IMR-90 (cell line): ENCODE data around the gene KCNK10. TPM values are rescaled to one million over a fixed set of nuclear protein-coding genes. Genes with fewer than 3 reads are reported as not detected.
"Not testable (repeated sequence)": the region's sequence is repeated elsewhere in the genome, so short reads cannot be mapped to it uniquely, and the experiment has no call there.

Source experiments
- ATAC-seq: fragments of 200-7000 bp; cut with Tn5 transposase; 2 replicates; pipeline ENCODE4 v1.9.1; 2020; ENCODE audit warnings: low read depth, mild to moderate bottlenecking, moderate library complexity
- BruUV-seq: library from RNA; stranded (reverse); fragments of 400-500 nt; replicated peaks from 2 replicates; lab custom pipeline; 2021; lab: Mats Ljungman, UMichigan
- CTCF ChIA-PET: fragments of 300-600 bp; formaldehyde crosslinking; extraction: SDS; loops from one replicate; lab custom pipeline; 2021; ENCODE audit warnings: antibody characterized with exemption; lab: Yijun Ruan, JAX
- POLR2A ChIA-PET: fragments of 300-600 bp; sonication (Branson Sonifier 250); formaldehyde crosslinking; loops from one replicate; lab custom pipeline; 2022; ENCODE audit warnings: antibody characterized with exemption; ENCODE audit not compliant: unreplicated experiment; lab: Charles Lee
- DNase-seq: peaks from one replicate; pipeline ENCODE4 v3.0.0; 2013
- H2AFZ ChIP-seq: replicated peaks from 2 replicates; pipeline ENCODE3; 2013; ENCODE audit warnings: low read length, mild to moderate bottlenecking; ENCODE audit not compliant: poor library complexity
- H2AK5ac ChIP-seq: 2 replicates; pipeline ENCODE4 v1.6.1; 2013; ENCODE audit warnings: low read depth, low read length, inconsistent platforms
- H2AK9ac ChIP-seq: replicated peaks from 2 replicates; pipeline ENCODE3; 2013; ENCODE audit warnings: mild to moderate bottlenecking, low read depth, low read length, moderate library complexity; ENCODE audit not compliant: poor library complexity
- H2BK120ac ChIP-seq: 2 replicates; pipeline ENCODE4 v1.6.1; 2013; ENCODE audit warnings: low read depth, low read length, inconsistent platforms
- H2BK15ac ChIP-seq: 3 replicates; pipeline ENCODE4 v1.6.1; 2013; ENCODE audit warnings: low read depth, low read length, inconsistent platforms
- H2BK20ac ChIP-seq: 2 replicates; pipeline ENCODE4 v1.6.1; 2013; ENCODE audit warnings: low read depth, mild to moderate bottlenecking, inconsistent platforms, low read length, moderate library complexity
- H2BK5ac ChIP-seq: 2 replicates; pipeline ENCODE4 v1.6.1; 2013; ENCODE audit warnings: mild to moderate bottlenecking, low read depth, low read length, inconsistent platforms; ENCODE audit not compliant: poor library complexity, severe bottlenecking
- H3K14ac ChIP-seq: replicated peaks from 2 replicates; pipeline ENCODE4 v1.6.1; 2013; ENCODE audit warnings: low read depth, low read length, inconsistent platforms
- H3K18ac ChIP-seq: 2 replicates; pipeline ENCODE4 v1.6.1; 2013; ENCODE audit warnings: low read depth, low read length, control low read depth
- H3K23ac ChIP-seq: 2 replicates; pipeline ENCODE4 v1.6.1; 2013; ENCODE audit warnings: low read depth, low read length, inconsistent platforms
- H3K27ac ChIP-seq: 2 replicates; pipeline ENCODE4 v1.5.1; 2013; ENCODE audit warnings: mild to moderate bottlenecking, control low read depth, low read length; ENCODE audit not compliant: insufficient read depth
- H3K27me3 ChIP-seq: 2 replicates; pipeline ENCODE4 v1.6.1; 2013; ENCODE audit warnings: low read length; ENCODE audit not compliant: control insufficient read depth, insufficient read depth
- H3K36me3 ChIP-seq: 2 replicates; pipeline ENCODE4 v1.6.1; 2013; ENCODE audit warnings: low read length, mixed read lengths; ENCODE audit not compliant: control insufficient read depth, insufficient read depth
- H3K4ac ChIP-seq: 2 replicates; pipeline ENCODE4 v1.6.1; 2013; ENCODE audit warnings: low read depth, low read length, inconsistent platforms
- H3K4me1 ChIP-seq: 2 replicates; pipeline ENCODE4 v1.6.1; 2013; ENCODE audit warnings: low read length, mixed read lengths; ENCODE audit not compliant: control insufficient read depth, insufficient read depth
- H3K4me2 ChIP-seq: 2 replicates; pipeline ENCODE4 v1.6.1; 2013; ENCODE audit warnings: low read depth, mild to moderate bottlenecking, control low read depth, low read length, moderate library complexity
- H3K4me3 ChIP-seq: 2 replicates; pipeline ENCODE4 v1.5.1; 2013; ENCODE audit warnings: low read depth, mild to moderate bottlenecking, control low read depth, low read length, moderate library complexity; ENCODE audit not compliant: insufficient read depth
- H3K56ac ChIP-seq: 2 replicates; pipeline ENCODE4 v1.6.1; 2013; ENCODE audit warnings: low read length, inconsistent platforms; ENCODE audit not compliant: insufficient read depth; ENCODE audit errors: extremely low read depth
- H3K79me1 ChIP-seq, 2 experiments: 2 replicates each; pipeline ENCODE4 v1.6.1; 2013; ENCODE audit warnings: low read length in 2 of 2, inconsistent platforms in 1 of 2, low read depth in 1 of 2
- H3K9ac ChIP-seq: 2 replicates; pipeline ENCODE4 v1.6.1; 2013; ENCODE audit warnings: low read depth, low read length, control low read depth
- H3K9me1 ChIP-seq: 2 replicates; pipeline ENCODE4 v1.6.1; 2013; ENCODE audit warnings: low read length, inconsistent platforms; ENCODE audit not compliant: insufficient read depth
- H3K9me3 ChIP-seq: 2 replicates; pipeline ENCODE4 v1.6.1; 2013; ENCODE audit warnings: low read length; ENCODE audit not compliant: control insufficient read depth, insufficient read depth
- H4K20me1 ChIP-seq: 2 replicates; pipeline ENCODE4 v1.6.1; 2013; ENCODE audit warnings: low read length, inconsistent platforms; ENCODE audit not compliant: insufficient read depth
- H4K5ac ChIP-seq: 2 replicates; pipeline ENCODE4 v1.6.1; 2013; ENCODE audit warnings: mild to moderate bottlenecking, low read depth, low read length, control low read depth
- H4K8ac ChIP-seq, 2 experiments: 2 replicates each; pipeline ENCODE4 v1.6.1; 2013; ENCODE audit warnings: low read depth in 2 of 2, low read length in 2 of 2, control low read depth in 1 of 2, inconsistent platforms in 1 of 2
- H4K91ac ChIP-seq: 2 replicates; pipeline ENCODE4 v1.6.1; 2013; ENCODE audit warnings: low read depth, low read length, inconsistent platforms; ENCODE audit not compliant: insufficient read depth
- BHLHE40 ChIP-seq: fragments of 150-350 bp; IDR thresholded peaks from 2 replicates; pipeline ENCODE4 v1.6.1; 2016; ENCODE audit warnings: mild to moderate bottlenecking, low read depth, low read length
- CEBPB ChIP-seq: IDR thresholded peaks from 2 replicates; pipeline ENCODE4 v1.6.1; 2012; ENCODE audit warnings: low read depth, low read length, improper control_type of control experiment
- FOS ChIP-seq: fragments of 150-350 bp; IDR thresholded peaks from 2 replicates; pipeline ENCODE4 v1.6.1; 2016; ENCODE audit warnings: low read depth, low read length
- MAFK ChIP-seq: IDR thresholded peaks from 2 replicates; pipeline ENCODE4 v1.6.1; 2012; ENCODE audit warnings: low read depth, low read length, improper control_type of control experiment
- RCOR1 ChIP-seq: IDR thresholded peaks from 2 replicates; pipeline ENCODE4 v1.6.1; 2012; ENCODE audit warnings: mild to moderate bottlenecking, low read length, improper control_type of control experiment; ENCODE audit not compliant: insufficient replicate concordance
- WGBS, 2 experiments: methylation state at CpG; one replicate each; pipeline versions ENCODE4 v1.1.5 to v1.1.7; 2013; ENCODE audit warnings: missing lambda C conversion rate in 2 of 2; ENCODE audit not compliant: insufficient read length in 1 of 2; ENCODE audit errors: extremely low coverage in 2 of 2; 5-methylcytosine and 5-hydroxymethylcytosine counted together
- dilution Hi-C: fragments of 300-500 bp; cut with HindIII; formaldehyde crosslinking; loops from one replicate; pipeline ENCODE4 v1.14.3; 2018; ENCODE audit warnings: low sequenced_read_pairs; ENCODE audit not compliant: unreplicated experiment
- in situ Hi-C: fragments of 300-500 bp; cut with MboI; formaldehyde crosslinking; loops from 3 replicates; pipeline ENCODE4 v1.14.3; 2019; ENCODE audit warnings: low sequenced_read_pairs, inconsistent platforms, mixed read lengths
- intact Hi-C: fragments of 100-400 bp; cut with micrococcal nuclease; formaldehyde crosslinking; loops from 2 replicates; pipeline ENCODE4 v1.10.0; 2022
- polyA plus RNA-seq, 3 experiments: library from polyadenylated mRNA; depleted of rRNA; stranded (reverse); fragments of >200 nt; gene quantifications; 2 replicates each; pipeline ENCODE4 v1.2.3, GENCODE V29; 2012; ENCODE audit warnings: low replicate concordance in 1 of 3
- total RNA-seq: library from RNA; depleted of rRNA; stranded (reverse); fragments of >200 nt; gene quantifications from 2 replicates; pipeline ENCODE4 v1.2.3, GENCODE V29; 2012

The KCNK10 gene
- total and polyA plus RNA-seq, 2 of the 4 experiments (the other 2 are of a cell fraction) = not detected

- CTCF ChIA-PET = interaction anchor here (0.6 kb wide), 1 partner anchor 301 kb away, joined by 12 read pairs; no protein-coding TSS in a partner anchor
- no peak for TF ChIP-seq FOS
- no peak for TF ChIP-seq BHLHE40
- TF ChIP-seq RCOR1 = no peak
- no peak for TF ChIP-seq MAFK
- TF ChIP-seq CEBPB = no peak
Observed at GRCh38 chr14:88264116-88264515, 59.0 kb downstream of the KCNK10 start.

GRCh38 chr14:88261302-88261701 is 61.8 kb downstream of the KCNK10 start:
- H3K9me1 ChIP-seq, H4K20me1 ChIP-seq, H3K27ac ChIP-seq, H2BK15ac ChIP-seq, H4K91ac ChIP-seq, H2AK9ac ChIP-seq, H2BK120ac ChIP-seq, H4K8ac ChIP-seq, H4K5ac ChIP-seq, intact Hi-C loops, H3K4me3 ChIP-seq, BruUV-seq, H2BK20ac ChIP-seq, H3K79me1 ChIP-seq, H3K9me3 ChIP-seq, CTCF ChIA-PET, H3K14ac ChIP-seq, H3K4ac ChIP-seq, H3K18ac ChIP-seq, in situ Hi-C loops, H3K9ac ChIP-seq, H3K27me3 ChIP-seq, H2AK5ac ChIP-seq, H3K4me1 ChIP-seq, DNase-seq, dilution Hi-C loops, H3K4me2 ChIP-seq, H3K36me3 ChIP-seq, POLR2A ChIA-PET, H2BK5ac ChIP-seq, H3K56ac ChIP-seq, H3K23ac ChIP-seq, ATAC-seq, H2AFZ ChIP-seq: not testable (repeated sequence)
- WGBS, 2 experiments = no CpG with 5 or more reads among the region's 3 CpGs

More at GRCh38 chr14:88264116-88264515, 59.0 kb downstream of the KCNK10 start:
- Histone ChIP-seq H3K27me3 (no peaks in the 10 kb centered on the region), H3K79me1 (no peaks in the 10 kb centered on the region), H3K9me1 (no peaks in the 10 kb centered on the region), H2BK15ac (no peak overlapping the region), H4K8ac (no peak overlapping the region), H3K9ac (no peak overlapping the region), H4K20me1 (no peaks in the 10 kb centered on the region), H3K4me3 (no peak overlapping the region), H3K14ac (no peak overlapping the region), H3K23ac (no peak overlapping the region), H3K9me3 (no peaks in the 10 kb centered on the region), H2BK120ac (no peak overlapping the region), H4K5ac (no peak overlapping the region), H3K27ac (no peak overlapping the region), H3K4ac (no peak overlapping the region), H3K4me2 (no peak overlapping the region), H3K18ac (no peak overlapping the region), H2BK20ac (no peak overlapping the region), H2AK9ac (no peak overlapping the region), H2BK5ac (no peak overlapping the region), H3K36me3 (no peaks in the 10 kb centered on the region), H4K91ac (no peak overlapping the region), H2AK5ac (no peak overlapping the region), H3K56ac (no peak overlapping the region), H3K4me1 (no peaks in the 10 kb centered on the region), H2AFZ (no peak overlapping the region)
- in situ Hi-C loops = no loop called here
- WGBS, 2 experiments = no CpG with 5 or more reads among the region's 6 CpGs
- intact Hi-C loops = no loop called here
- ATAC-seq = no peak
- no peak for DNase-seq
- dilution Hi-C loops = no loop called here
- POLR2A ChIA-PET = no interaction called here
- BruUV-seq = no TSS peak
